ENCODE results near the gene SLC43A2.

GRCh38 chr17:1639549-1640180 lies 11.0 kb upstream of the SLC43A2 start:
- TF ChIP-seq CTCF (conservative IDR thresholded peaks at IDR 0.05), result no peak
- TF ChIP-seq EZH2 (IDR thresholded peaks at IDR 0.05; ENCODE audit: low read depth), result no peak

Data from PC-9 (cell line).